ENCODE data around the gene MROH2A. TPM values are rescaled to one million over a fixed set of nuclear protein-coding genes. Genes with fewer than 3 reads are reported as not detected.

The MROH2A gene
- polyA plus RNA-seq, 3 donors, result not detected

DNA sequence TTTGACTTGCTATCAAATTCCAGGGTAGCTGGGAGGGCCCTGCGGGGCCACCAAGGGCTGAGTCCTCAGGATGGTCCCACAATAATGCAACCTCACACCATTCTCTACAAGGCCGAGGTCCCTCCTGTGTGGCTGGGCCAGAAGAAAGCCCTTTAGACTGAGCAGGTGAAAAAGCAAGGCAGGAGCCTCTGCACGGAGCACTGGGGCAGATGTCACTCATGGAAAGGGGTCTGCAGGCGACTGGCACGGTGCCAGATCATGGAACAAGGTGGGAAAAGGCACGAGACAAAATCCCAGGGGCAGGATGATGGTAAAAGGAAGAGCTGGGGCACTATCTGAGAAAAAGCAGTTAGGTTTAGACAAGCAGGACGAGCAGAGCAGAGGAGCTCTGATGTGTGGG is 60.1 kb downstream of the MROH2A start:
- no peak for TF ChIP-seq CTCF (IDR thresholded peaks at IDR 0.05)
- H3K4me1 ChIP-seq (ENCODE audit: control insufficient read depth in 1 of 2, insufficient read depth in 2 of 2, low read length in 2 of 2), result no peaks in the 10 kb centered on the region
- intact Hi-C loops (cut with micrococcal nuclease), result no loop called here
- peaks cover 0 to 2% (median 0%) of the 10 kb centered on the region in 3 donors for H3K27me3 Mint-ChIP-seq (ENCODE audit: low read depth in 3 of 3)
- H3K36me3 Mint-ChIP-seq, result peaks cover 91 to 96% of the 10 kb centered on the region in 2 donors
- H3K4me3 ChIP-seq (replicated peaks in 1 of 3; ENCODE audit: low read depth in 2 of 3, low read length in 3 of 3), result no peak overlapping the region
- peaks cover 84 to 97% of the 10 kb centered on the region in 2 donors for H3K36me3 ChIP-seq (replicated peaks in 1 of 2; ENCODE audit: control insufficient read depth in 1 of 2, insufficient read depth in 2 of 2, low read length in 2 of 2)
- H3K9me3 ChIP-seq (replicated peaks in 1 of 2; ENCODE audit: control insufficient read depth in 1 of 2, insufficient read depth in 1 of 2, low read length in 2 of 2), result no peaks in the 10 kb centered on the region
- H3K79me2 ChIP-seq (ENCODE audit: insufficient read depth, low read length), result peaks cover 75% of the 10 kb centered on the region
- 94% methylated on average over 6 of the region's 7 CpGs for WGBS (ENCODE audit: insufficient coverage)
- DNase-seq, result no peak
- no peaks in the 10 kb centered on the region for H3K9me3 Mint-ChIP-seq
- H3K9ac ChIP-seq (ENCODE audit: insufficient read depth, low read length, poor library complexity, severe bottlenecking), result no peak overlapping the region
- H4K20me1 ChIP-seq (ENCODE audit: insufficient read depth, low read length), result no peaks in the 10 kb centered on the region
- peaks cover 4% of the 10 kb centered on the region for H3K4me1 Mint-ChIP-seq
- no peak overlapping the region for H2AFZ ChIP-seq (ENCODE audit: insufficient read depth, low read depth, low read length, poor library complexity, severe bottlenecking)
- H3K4me2 ChIP-seq (replicated peaks; ENCODE audit: extremely low read depth, low read length, poor library complexity, severe bottlenecking), result no peak overlapping the region
- no peak overlapping the region for H3K4me3 Mint-ChIP-seq
- peak overlapping the region in 1 of 2 donors; percentile 28 for H3K27ac ChIP-seq (ENCODE audit: low read depth in 1 of 2, low read length in 2 of 2)
- H3K27ac Mint-ChIP-seq, result peak overlapping the region in 4 of 7 donors; percentile 5 to 84 (median 50)
- no peaks in the 10 kb centered on the region for H3K27me3 ChIP-seq (ENCODE audit: control insufficient read depth in 2 of 2, insufficient read depth in 2 of 2, low read length in 2 of 2)

DNA sequence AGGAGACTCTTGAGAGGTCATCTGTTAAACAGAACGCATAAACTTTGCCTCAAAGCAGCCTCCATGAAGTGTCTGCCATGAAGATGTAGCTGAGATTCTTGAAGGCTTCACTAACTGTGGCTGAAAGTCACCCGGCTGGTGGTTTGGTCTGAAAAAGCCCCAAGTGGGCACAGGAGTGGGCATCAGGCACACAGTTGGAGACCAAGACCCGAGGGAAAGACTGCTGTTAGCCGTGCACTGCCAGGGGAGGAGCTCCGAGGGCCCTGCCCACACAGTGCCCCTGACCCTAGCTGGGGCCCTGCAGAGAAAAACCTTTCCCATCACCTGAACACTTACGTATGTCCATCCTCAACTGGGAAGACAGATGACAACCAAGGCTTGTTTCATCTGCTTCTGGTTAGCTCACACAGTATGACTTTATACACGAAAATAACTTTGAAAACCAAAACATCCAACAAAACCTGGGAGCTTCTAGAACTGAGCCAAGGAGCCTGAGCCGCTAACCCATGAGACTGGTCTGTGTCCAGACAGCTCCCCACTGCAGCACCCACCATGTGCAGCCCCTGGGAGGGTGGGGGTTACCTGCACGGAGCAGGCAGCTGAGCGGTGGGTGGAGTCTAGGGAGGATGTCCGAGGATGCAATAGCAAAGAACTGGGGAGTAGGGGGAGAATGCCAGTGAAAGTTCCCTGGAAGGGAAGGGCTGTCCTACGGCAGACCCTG is 60.8 kb downstream of the MROH2A start:
- H4K20me1 ChIP-seq (ENCODE audit: insufficient read depth, low read length), result no peaks in the 10 kb centered on the region
- H3K4me3 ChIP-seq (replicated peaks in 1 of 3; ENCODE audit: low read depth in 2 of 3, low read length in 3 of 3), result no peak overlapping the region
- no peaks in the 10 kb centered on the region for H3K9me3 ChIP-seq (replicated peaks in 1 of 2; ENCODE audit: control insufficient read depth in 1 of 2, insufficient read depth in 1 of 2, low read length in 2 of 2)
- H3K36me3 ChIP-seq (replicated peaks in 1 of 2; ENCODE audit: control insufficient read depth in 1 of 2, insufficient read depth in 2 of 2, low read length in 2 of 2), result peaks cover 88 to 100% of the 10 kb centered on the region in 2 donors
- no peaks in the 10 kb centered on the region for H3K27me3 ChIP-seq (ENCODE audit: control insufficient read depth in 2 of 2, insufficient read depth in 2 of 2, low read length in 2 of 2)
- no peaks in the 10 kb centered on the region for H3K9me3 Mint-ChIP-seq
- peak overlapping the region in 4 of 7 donors; percentile 3 to 84 (median 14) for H3K27ac Mint-ChIP-seq
- no peak for DNase-seq
- H3K4me1 ChIP-seq (ENCODE audit: control insufficient read depth in 1 of 2, insufficient read depth in 2 of 2, low read length in 2 of 2), result no peaks in the 10 kb centered on the region
- H3K4me3 Mint-ChIP-seq, result no peak overlapping the region
- H3K27ac ChIP-seq (ENCODE audit: low read depth in 1 of 2, low read length in 2 of 2), result peak overlapping the region in 1 of 2 donors; percentile 28
- no peak overlapping the region for H2AFZ ChIP-seq (ENCODE audit: insufficient read depth, low read depth, low read length, poor library complexity, severe bottlenecking)
- 92% methylated on average over 7 of the region's 12 CpGs for WGBS (ENCODE audit: insufficient coverage)
- peaks cover 95 to 100% of the 10 kb centered on the region in 2 donors for H3K36me3 Mint-ChIP-seq
- intact Hi-C loops (cut with micrococcal nuclease), result no loop called here
- no peak for TF ChIP-seq CTCF (IDR thresholded peaks at IDR 0.05)
- no peak overlapping the region for H3K9ac ChIP-seq (ENCODE audit: insufficient read depth, low read length, poor library complexity, severe bottlenecking)
- peaks cover 0 to 2% (median 0%) of the 10 kb centered on the region in 3 donors for H3K27me3 Mint-ChIP-seq (ENCODE audit: low read depth in 3 of 3)
- H3K4me1 Mint-ChIP-seq, result peaks cover 4% of the 10 kb centered on the region
- H3K79me2 ChIP-seq (ENCODE audit: insufficient read depth, low read length), result peaks cover 81% of the 10 kb centered on the region
- no peak overlapping the region for H3K4me2 ChIP-seq (replicated peaks; ENCODE audit: extremely low read depth, low read length, poor library complexity, severe bottlenecking)
